ENCODE results near the gene CRYBB3. TPM values are rescaled to one million over a fixed set of nuclear protein-coding genes. Genes with fewer than 3 reads are reported as not detected.

Gene CRYBB3
- total RNA-seq, 4 donors from 2014 or later: 1.2 TPM; not detected in 3

DNA sequence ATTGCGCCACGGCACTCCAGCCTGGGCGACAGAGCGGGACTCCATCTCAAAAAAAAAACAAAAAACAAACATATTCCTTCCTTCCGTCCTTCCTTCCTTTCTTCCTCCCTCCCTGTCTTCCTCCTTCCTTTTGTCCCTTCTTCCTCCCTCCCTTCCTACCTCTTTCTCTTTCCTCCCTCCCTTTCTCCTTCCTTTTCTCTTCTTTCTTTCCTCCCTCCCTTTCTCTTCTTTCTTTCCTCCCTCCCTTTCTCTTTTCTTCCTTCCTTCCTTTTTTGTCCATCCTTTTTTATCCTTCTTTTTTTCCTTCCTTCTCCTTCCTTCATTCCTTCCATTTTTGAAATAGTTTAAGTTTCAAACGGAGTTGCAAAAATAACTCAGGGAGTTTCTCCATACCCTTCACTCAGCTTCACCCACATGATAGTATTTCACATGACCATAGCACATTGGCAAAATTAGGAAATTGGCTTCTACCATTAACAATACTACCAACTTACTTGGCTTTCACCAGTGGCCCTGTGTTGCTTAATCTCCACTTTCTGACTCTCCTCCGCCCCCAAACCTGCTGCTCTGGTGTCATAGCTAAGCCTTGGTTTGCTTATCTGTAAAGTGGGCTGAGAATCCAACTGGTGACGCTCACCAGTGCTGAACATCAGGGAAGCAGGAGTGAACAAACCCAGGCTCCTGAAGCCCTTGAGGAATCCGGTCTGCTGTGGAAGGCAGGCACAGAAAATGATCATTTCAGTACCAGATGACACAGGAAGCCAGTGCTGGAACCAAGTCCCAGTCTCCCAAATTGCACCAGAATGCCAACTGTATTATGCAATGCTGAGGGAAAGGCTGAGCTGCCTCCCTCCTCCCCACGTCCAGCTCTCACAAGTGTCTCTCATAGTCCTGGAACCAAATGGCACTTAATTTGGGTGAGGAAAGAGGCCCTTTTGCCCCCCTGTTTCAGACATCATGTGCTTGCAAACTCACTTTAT lies 17.2 kb upstream of the CRYBB3 start:
- DNase-seq: no peak
- TF ChIP-seq, protein P1, sequence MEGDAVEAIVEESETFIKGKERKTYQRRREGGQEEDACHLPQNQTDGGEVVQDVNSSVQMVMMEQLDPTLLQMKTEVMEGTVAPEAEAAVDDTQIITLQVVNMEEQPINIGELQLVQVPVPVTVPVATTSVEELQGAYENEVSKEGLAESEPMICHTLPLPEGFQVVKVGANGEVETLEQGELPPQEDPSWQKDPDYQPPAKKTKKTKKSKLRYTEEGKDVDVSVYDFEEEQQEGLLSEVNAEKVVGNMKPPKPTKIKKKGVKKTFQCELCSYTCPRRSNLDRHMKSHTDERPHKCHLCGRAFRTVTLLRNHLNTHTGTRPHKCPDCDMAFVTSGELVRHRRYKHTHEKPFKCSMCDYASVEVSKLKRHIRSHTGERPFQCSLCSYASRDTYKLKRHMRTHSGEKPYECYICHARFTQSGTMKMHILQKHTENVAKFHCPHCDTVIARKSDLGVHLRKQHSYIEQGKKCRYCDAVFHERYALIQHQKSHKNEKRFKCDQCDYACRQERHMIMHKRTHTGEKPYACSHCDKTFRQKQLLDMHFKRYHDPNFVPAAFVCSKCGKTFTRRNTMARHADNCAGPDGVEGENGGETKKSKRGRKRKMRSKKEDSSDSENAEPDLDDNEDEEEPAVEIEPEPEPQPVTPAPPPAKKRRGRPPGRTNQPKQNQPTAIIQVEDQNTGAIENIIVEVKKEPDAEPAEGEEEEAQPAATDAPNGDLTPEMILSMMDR (IDR thresholded peaks at IDR 0.05): no peak
- no peak for TF ChIP-seq EP300 (IDR thresholded peaks at IDR 0.05; ENCODE audit: low read depth)
- no peak for TF ChIP-seq POLR2AphosphoS5 (IDR thresholded peaks at IDR 0.05)
- no peak for TF ChIP-seq POLR2A (IDR thresholded peaks at IDR 0.05)
- no peak overlapping the region for H3K4me3 ChIP-seq
- WGBS, 2 donors (ENCODE audit: low coverage in 1 of 2): 88 to 89% methylated on average over 3 to 9 of the region's 10 CpGs
- peaks cover 0 to 13% (median 4%) of the 10 kb centered on the region in 4 donors for H3K36me3 ChIP-seq
- in situ Hi-C loops (cut with MboI; ENCODE audit: low pct_ligation_motif_present in 1 of 4, low pct_unique_long_range_greater_than_20kb in 1 of 4, low sequenced_read_pairs in 3 of 4): no loop called here
- intact Hi-C loops (cut with DNase I; ENCODE audit: low total_unique reads): no loop called here
- no peaks in the 10 kb centered on the region for H3K4me1 ChIP-seq
- no peaks in the 10 kb centered on the region for H3K27me3 ChIP-seq
- H3K27ac ChIP-seq: no peak overlapping the region
- no peaks in the 10 kb centered on the region for H3K9me3 ChIP-seq

DNA sequence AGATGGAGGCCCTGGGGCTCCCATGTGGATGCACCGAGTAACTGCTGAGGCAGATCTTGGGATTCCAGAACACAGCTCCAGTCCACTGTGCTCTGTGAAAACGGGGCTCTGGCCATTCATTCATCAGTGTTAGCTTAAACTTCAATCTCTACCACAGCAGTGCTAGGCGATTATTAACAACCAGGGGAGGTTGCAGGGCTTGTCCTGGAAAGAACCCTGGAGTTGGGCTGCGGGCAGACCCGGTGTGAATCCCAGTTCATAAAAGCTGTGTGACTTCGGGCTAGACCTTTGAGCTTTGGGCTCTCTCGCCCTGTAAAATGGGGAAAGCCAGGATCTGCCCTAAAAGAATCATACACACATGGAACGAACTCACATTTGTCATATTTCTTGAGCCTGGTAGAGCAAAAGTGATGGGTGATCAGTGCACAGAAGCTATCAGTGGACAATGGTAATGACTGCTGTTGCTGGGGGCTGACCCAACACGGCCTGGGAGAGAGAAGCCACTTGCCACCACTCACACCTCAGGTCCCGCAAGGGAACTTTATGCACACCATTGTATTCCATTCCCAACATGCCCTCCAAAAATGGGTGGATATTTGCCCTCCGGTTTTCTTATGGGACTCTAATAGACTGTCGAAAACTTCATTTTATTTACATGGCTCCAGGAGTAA lies 15.6 kb upstream of the CRYBB3 start:
- no peak overlapping the region for H3K27ac ChIP-seq
- no peaks in the 10 kb centered on the region for H3K9me3 ChIP-seq
- H3K36me3 ChIP-seq: peaks cover 0 to 8% (median 4%) of the 10 kb centered on the region in 4 donors
- DNase-seq: no peak
- H3K4me3 ChIP-seq: no peak overlapping the region
- no peaks in the 10 kb centered on the region for H3K27me3 ChIP-seq
- 82 to 96% methylated on average over 5 to 12 of the region's 12 CpGs for WGBS, 2 donors (ENCODE audit: low coverage in 1 of 2)
- in situ Hi-C loops (cut with MboI; ENCODE audit: low pct_ligation_motif_present in 1 of 4, low pct_unique_long_range_greater_than_20kb in 1 of 4, low sequenced_read_pairs in 3 of 4) (no loop called here), intact Hi-C loops (cut with DNase I; ENCODE audit: low total_unique reads) (no loop called here)
- H3K4me1 ChIP-seq: no peaks in the 10 kb centered on the region
- TF ChIP-seq POLR2AphosphoS5 (IDR thresholded peaks at IDR 0.05) (no peak), EP300 (IDR thresholded peaks at IDR 0.05; ENCODE audit: low read depth) (no peak), POLR2A (IDR thresholded peaks at IDR 0.05) (no peak)
- TF ChIP-seq, protein P1 (IDR thresholded peaks at IDR 0.05): no peak

DNA sequence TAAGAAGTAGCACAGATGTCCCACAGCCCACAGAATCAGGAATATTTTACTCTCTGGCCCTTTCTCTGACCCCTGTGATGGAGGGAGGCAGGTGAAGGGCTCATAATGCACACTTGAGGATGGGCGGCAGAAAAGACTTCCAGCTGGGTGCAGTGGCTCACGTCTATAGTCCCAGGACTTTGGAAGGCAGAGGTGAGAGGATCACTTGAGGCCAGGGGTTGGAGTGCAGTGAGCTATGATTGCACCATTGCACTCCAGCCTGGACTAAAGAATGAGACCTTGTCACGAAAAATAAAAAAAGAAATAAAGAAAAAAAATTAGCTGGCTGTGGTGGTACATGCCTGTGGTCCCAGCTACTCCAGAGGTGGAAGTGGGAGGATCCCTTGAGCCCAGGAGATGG lies 13.5 kb upstream of the CRYBB3 start:
- TF ChIP-seq, protein P1 (IDR thresholded peaks at IDR 0.05): no peak
- TF ChIP-seq POLR2A (IDR thresholded peaks at IDR 0.05) (no peak), POLR2AphosphoS5 (IDR thresholded peaks at IDR 0.05) (no peak), EP300 (IDR thresholded peaks at IDR 0.05; ENCODE audit: low read depth) (no peak)
- in situ Hi-C loops (cut with MboI; ENCODE audit: low pct_ligation_motif_present in 1 of 4, low pct_unique_long_range_greater_than_20kb in 1 of 4, low sequenced_read_pairs in 3 of 4) (no loop called here), intact Hi-C loops (cut with DNase I; ENCODE audit: low total_unique reads) (no loop called here)
- Histone ChIP-seq H3K27ac (no peak overlapping the region), H3K9me3 (no peaks in the 10 kb centered on the region), H3K36me3 (peaks cover 0 to 4% (median 0%) of the 10 kb centered on the region in 4 donors), H3K27me3 (no peaks in the 10 kb centered on the region), H3K4me1 (no peaks in the 10 kb centered on the region), H3K4me3 (no peak overlapping the region)
- 83% methylated on average over 3 of the region's 3 CpGs; no CpG with 5 or more reads in 1 of the 2 donors for WGBS, 2 donors (ENCODE audit: low coverage in 1 of 2)
- no peak for DNase-seq

DNA sequence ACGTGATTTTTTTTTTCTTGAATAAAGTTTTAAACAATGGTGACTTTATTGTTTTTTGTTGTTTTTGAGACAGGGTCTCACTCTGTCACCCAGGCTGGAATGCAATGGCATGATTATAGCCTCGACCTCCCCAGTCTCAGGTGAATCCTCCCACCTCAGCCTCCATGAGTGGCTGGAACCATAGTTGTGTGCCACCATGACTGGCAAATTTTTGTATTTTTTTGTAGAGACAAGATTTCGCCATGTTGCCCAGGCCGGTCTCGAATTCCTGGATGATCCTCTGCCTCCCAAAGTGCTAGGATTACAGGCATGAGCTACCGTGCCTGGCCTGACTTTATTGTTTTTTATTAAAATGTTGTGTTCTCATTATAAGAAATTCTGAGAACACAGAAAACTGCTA lies 12.2 kb upstream of the CRYBB3 start:
- Histone ChIP-seq H3K4me3 (no peak overlapping the region), H3K36me3 (peaks cover 0 to 4% (median 2%) of the 10 kb centered on the region in 4 donors), H3K4me1 (no peaks in the 10 kb centered on the region), H3K27ac (no peak overlapping the region), H3K9me3 (no peaks in the 10 kb centered on the region), H3K27me3 (no peaks in the 10 kb centered on the region)
- DNase-seq: no peak
- no peak for TF ChIP-seq POLR2A (IDR thresholded peaks at IDR 0.05)
- no peak for TF ChIP-seq POLR2AphosphoS5 (IDR thresholded peaks at IDR 0.05)
- TF ChIP-seq EP300 (IDR thresholded peaks at IDR 0.05; ENCODE audit: low read depth): no peak
- TF ChIP-seq, protein P1 (IDR thresholded peaks at IDR 0.05): no peak
- intact Hi-C loops (cut with DNase I; ENCODE audit: low total_unique reads) (no loop called here), in situ Hi-C loops (cut with MboI; ENCODE audit: low pct_ligation_motif_present in 1 of 4, low pct_unique_long_range_greater_than_20kb in 1 of 4, low sequenced_read_pairs in 3 of 4) (no loop called here)
- 80 to 90% methylated on average over 6 of the region's 6 CpGs for whole genome bisulfite sequencing, 2 donors (ENCODE audit: low coverage in 1 of 2)

Data from transverse colon (tissue), 4 donors.